ENCODE data around the gene PRKACA. TPM values are rescaled to one million over a fixed set of nuclear protein-coding genes. Genes with fewer than 3 reads are reported as not detected.
"Not testable (repeated sequence)": the region's sequence is repeated elsewhere in the genome, so short reads cannot be mapped to it uniquely, and the experiment has no call there.

The PRKACA gene
- total and polyA plus RNA-seq, 4 donors, result 53.7 to 125 (median 89.4) TPM

- Histone ChIP-seq H3K9me3 (ENCODE audit: control insufficient read depth, low read length) (no peaks in the 10 kb centered on the region), H3K4me3 (ENCODE audit: low read length in 2 of 2) (no peak overlapping the region), H3K27ac (ENCODE audit: low read depth in 1 of 2, low read length in 2 of 2) (no peak overlapping the region), H3K36me3 (ENCODE audit: control insufficient read depth in 1 of 2, insufficient read depth in 2 of 2, low read length in 1 of 2) (no peaks in the 10 kb centered on the region), H3K27me3 (ENCODE audit: control insufficient read depth in 1 of 2, insufficient read depth in 2 of 2, low read length in 1 of 2) (no peaks in the 10 kb centered on the region), H3K4me1 (ENCODE audit: control insufficient read depth in 1 of 2, insufficient read depth in 2 of 2, low read length in 2 of 2) (no peaks in the 10 kb centered on the region)
- intact Hi-C loops (cut with DNase I), result no loop called here
- DNase-seq (no peak), ATAC-seq (ENCODE audit: low FRiP score) (no peak)
- WGBS, 2 donors, result 82 to 94% methylated on average over 6 of the region's 6 CpGs
These were observed 63.5 kb downstream of the PRKACA start for GRCh38 chr19:14054099-14054498.

- no peak overlapping the region for H3K4me3 ChIP-seq (ENCODE audit: low read length in 2 of 2)
- no peak for DNase-seq
- WGBS, 2 donors, result 91 to 95% methylated on average over 11 of the region's 11 CpGs
- intact Hi-C loops (cut with DNase I), result no loop called here
- no peaks in the 10 kb centered on the region for H3K27me3 ChIP-seq (ENCODE audit: control insufficient read depth in 1 of 2, insufficient read depth in 2 of 2, low read length in 1 of 2)
- H3K4me1 ChIP-seq (ENCODE audit: control insufficient read depth in 1 of 2, insufficient read depth in 2 of 2, low read length in 2 of 2), result no peaks in the 10 kb centered on the region
- no peaks in the 10 kb centered on the region for H3K36me3 ChIP-seq (ENCODE audit: control insufficient read depth in 1 of 2, insufficient read depth in 2 of 2, low read length in 1 of 2)
- no peaks in the 10 kb centered on the region for H3K9me3 ChIP-seq (ENCODE audit: control insufficient read depth, low read length)
- no peak overlapping the region for H3K27ac ChIP-seq (ENCODE audit: low read depth in 1 of 2, low read length in 2 of 2)
- no peak for ATAC-seq (ENCODE audit: low FRiP score)
These were observed 64.1 kb downstream of the PRKACA start for GRCh38 chr19:14053500-14053899.

- Histone ChIP-seq H3K4me1 (ENCODE audit: control insufficient read depth in 1 of 2, insufficient read depth in 2 of 2, low read length in 2 of 2) (no peaks in the 10 kb centered on the region), H3K27ac (ENCODE audit: low read depth in 1 of 2, low read length in 2 of 2) (no peak overlapping the region), H3K9me3 (ENCODE audit: control insufficient read depth, low read length) (no peaks in the 10 kb centered on the region), H3K4me3 (ENCODE audit: low read length in 2 of 2) (no peak overlapping the region), H3K27me3 (ENCODE audit: control insufficient read depth in 1 of 2, insufficient read depth in 2 of 2, low read length in 1 of 2) (no peaks in the 10 kb centered on the region), H3K36me3 (ENCODE audit: control insufficient read depth in 1 of 2, insufficient read depth in 2 of 2, low read length in 1 of 2) (no peaks in the 10 kb centered on the region)
- intact Hi-C loops (cut with DNase I), result no loop called here
- WGBS, 2 donors, result 95 to 98% methylated on average over 3 of the region's 3 CpGs
- DNase-seq (no peak), ATAC-seq (ENCODE audit: low FRiP score) (no peak)
These were observed 64.5 kb downstream of the PRKACA start for GRCh38 chr19:14053032-14053431.

- no peak for ATAC-seq (ENCODE audit: low FRiP score)
- WGBS, 2 donors, result 91 to 97% methylated on average over 6 of the region's 6 CpGs
- intact Hi-C loops (cut with DNase I), result no loop called here
These were observed 65.1 kb downstream of the PRKACA start for GRCh38 chr19:14052470-14052869.

GRCh38 chr19:14051980-14052379 is 65.6 kb downstream of the PRKACA start:
- no peaks in the 10 kb centered on the region for H3K27me3 ChIP-seq (ENCODE audit: control insufficient read depth in 1 of 2, insufficient read depth in 2 of 2, low read length in 1 of 2)
- 82 to 86% methylated on average over 9 of the region's 9 CpGs for WGBS, 2 donors
- H3K27ac ChIP-seq (ENCODE audit: low read depth in 1 of 2, low read length in 2 of 2), result no peak overlapping the region
- no peaks in the 10 kb centered on the region for H3K4me1 ChIP-seq (ENCODE audit: control insufficient read depth in 1 of 2, insufficient read depth in 2 of 2, low read length in 2 of 2)
- H3K9me3 ChIP-seq (ENCODE audit: control insufficient read depth, low read length), result no peaks in the 10 kb centered on the region
- no peaks in the 10 kb centered on the region for H3K36me3 ChIP-seq (ENCODE audit: control insufficient read depth in 1 of 2, insufficient read depth in 2 of 2, low read length in 1 of 2)
- DNase-seq, result no peak
- intact Hi-C loops (cut with DNase I), result no loop called here
- H3K4me3 ChIP-seq (ENCODE audit: low read length in 2 of 2), result no peak overlapping the region
- no peak for ATAC-seq (ENCODE audit: low FRiP score)

More at GRCh38 chr19:14052470-14052869, 65.1 kb downstream of the PRKACA start:
- Histone ChIP-seq H3K36me3 (ENCODE audit: control insufficient read depth in 1 of 2, insufficient read depth in 2 of 2, low read length in 1 of 2) (no peaks in the 10 kb centered on the region), H3K4me3 (ENCODE audit: low read length in 2 of 2) (no peak overlapping the region), H3K9me3 (ENCODE audit: control insufficient read depth, low read length) (no peaks in the 10 kb centered on the region), H3K4me1 (ENCODE audit: control insufficient read depth in 1 of 2, insufficient read depth in 2 of 2, low read length in 2 of 2) (no peaks in the 10 kb centered on the region), H3K27me3 (ENCODE audit: control insufficient read depth in 1 of 2, insufficient read depth in 2 of 2, low read length in 1 of 2) (no peaks in the 10 kb centered on the region), H3K27ac (ENCODE audit: low read depth in 1 of 2, low read length in 2 of 2) (no peak overlapping the region)
- no peak for DNase-seq

GRCh38 chr19:14050961-14051360 is 66.6 kb downstream of the PRKACA start:
- H3K4me1 ChIP-seq (ENCODE audit: control insufficient read depth in 1 of 2, insufficient read depth in 2 of 2, low read length in 2 of 2); ATAC-seq (ENCODE audit: low FRiP score); H3K9me3 ChIP-seq (ENCODE audit: control insufficient read depth, low read length); H3K27me3 ChIP-seq (ENCODE audit: control insufficient read depth in 1 of 2, insufficient read depth in 2 of 2, low read length in 1 of 2); H3K36me3 ChIP-seq (ENCODE audit: control insufficient read depth in 1 of 2, insufficient read depth in 2 of 2, low read length in 1 of 2); DNase-seq; H3K27ac ChIP-seq (ENCODE audit: low read depth in 1 of 2, low read length in 2 of 2); H3K4me3 ChIP-seq (ENCODE audit: low read length in 2 of 2); intact Hi-C loops (cut with DNase I): not testable (repeated sequence)
- WGBS, 2 donors, result 94 to 95% methylated on average over 11 of the region's 11 CpGs

- ATAC-seq (ENCODE audit: low FRiP score), result no peak
- 97 to 100% methylated on average over 4 of the region's 4 CpGs for WGBS, 2 donors
- H3K4me1 ChIP-seq (ENCODE audit: control insufficient read depth in 1 of 2, insufficient read depth in 2 of 2, low read length in 2 of 2), result no peaks in the 10 kb centered on the region
- H3K9me3 ChIP-seq (ENCODE audit: control insufficient read depth, low read length), result no peaks in the 10 kb centered on the region
- intact Hi-C loops (cut with DNase I), result no loop called here
- no peak overlapping the region for H3K27ac ChIP-seq (ENCODE audit: low read depth in 1 of 2, low read length in 2 of 2)
- DNase-seq, result no peak
- H3K27me3 ChIP-seq (ENCODE audit: control insufficient read depth in 1 of 2, insufficient read depth in 2 of 2, low read length in 1 of 2), result no peaks in the 10 kb centered on the region
- H3K36me3 ChIP-seq (ENCODE audit: control insufficient read depth in 1 of 2, insufficient read depth in 2 of 2, low read length in 1 of 2), result no peaks in the 10 kb centered on the region
- no peak overlapping the region for H3K4me3 ChIP-seq (ENCODE audit: low read length in 2 of 2)
These were observed 67.0 kb downstream of the PRKACA start for GRCh38 chr19:14050512-14050911.

- no peak overlapping the region for H3K4me3 ChIP-seq (ENCODE audit: low read length in 2 of 2)
- intact Hi-C loops (cut with DNase I), result no loop called here
- WGBS, 2 donors, result 82 to 83% methylated on average over 8 of the region's 8 CpGs
- ATAC-seq (ENCODE audit: low FRiP score) (no peak), DNase-seq (peak; percentile 66 to 89)
- H3K9me3 ChIP-seq (ENCODE audit: control insufficient read depth, low read length), result no peaks in the 10 kb centered on the region
- H3K27ac ChIP-seq (ENCODE audit: low read depth in 1 of 2, low read length in 2 of 2), result no peak overlapping the region
- no peaks in the 10 kb centered on the region for H3K27me3 ChIP-seq (ENCODE audit: control insufficient read depth in 1 of 2, insufficient read depth in 2 of 2, low read length in 1 of 2)
- H3K36me3 ChIP-seq (ENCODE audit: control insufficient read depth in 1 of 2, insufficient read depth in 2 of 2, low read length in 1 of 2), result no peaks in the 10 kb centered on the region
- no peaks in the 10 kb centered on the region for H3K4me1 ChIP-seq (ENCODE audit: control insufficient read depth in 1 of 2, insufficient read depth in 2 of 2, low read length in 2 of 2)
These were observed 69.0 kb downstream of the PRKACA start for GRCh38 chr19:14048443-14049153.

GRCh38 chr19:14047866-14048265 is 69.7 kb downstream of the PRKACA start:
- 97 to 98% methylated on average over 10 of the region's 10 CpGs for WGBS, 2 donors
- H3K4me3 ChIP-seq (ENCODE audit: low read length in 2 of 2); H3K9me3 ChIP-seq (ENCODE audit: control insufficient read depth, low read length); H3K36me3 ChIP-seq (ENCODE audit: control insufficient read depth in 1 of 2, insufficient read depth in 2 of 2, low read length in 1 of 2); H3K27ac ChIP-seq (ENCODE audit: low read depth in 1 of 2, low read length in 2 of 2); H3K27me3 ChIP-seq (ENCODE audit: control insufficient read depth in 1 of 2, insufficient read depth in 2 of 2, low read length in 1 of 2); H3K4me1 ChIP-seq (ENCODE audit: control insufficient read depth in 1 of 2, insufficient read depth in 2 of 2, low read length in 2 of 2); DNase-seq; intact Hi-C loops (cut with DNase I); ATAC-seq (ENCODE audit: low FRiP score): not testable (repeated sequence)

Measured in aorta (tissue), 5 donors.